Panc1 (cell line): ENCODE measurements around the gene ADARB1. TPM values are rescaled to one million over a fixed set of nuclear protein-coding genes. Genes with fewer than 3 reads are reported as not detected.

Experiments
- ATAC-seq: fragments of 200-7000 bp; cut with Tn5 transposase; 2 replicates; pipeline ENCODE4 v1.9.1; 2020; ENCODE audit warnings: mild to moderate bottlenecking, moderate library complexity
- BruUV-seq: library from RNA; stranded (reverse); fragments of 400-500 nt; replicated peaks from 2 replicates; lab custom pipeline; 2021; lab: Mats Ljungman, UMichigan
- CTCF ChIA-PET: fragments of 300-600 bp; sonication (Branson Sonifier 250); formaldehyde crosslinking; loops from one replicate; lab custom pipeline; 2022; ENCODE audit warnings: antibody characterized with exemption; lab: Charles Lee
- POLR2A ChIA-PET: fragments of 300-600 bp; sonication (Branson Sonifier 250); formaldehyde crosslinking; loops from one replicate; lab custom pipeline; 2022; ENCODE audit warnings: antibody characterized with exemption; lab: Charles Lee
- DNase-seq: peaks from one replicate; pipeline ENCODE4 v3.0.0-alpha.2; 2010; ENCODE audit warnings: low read depth, low spot score
- H3K27ac ChIP-seq: 2 replicates; pipeline ENCODE4 v1.5.1; 2011; ENCODE audit warnings: mild to moderate bottlenecking, low read length, inconsistent platforms
- H3K27me3 ChIP-seq: fragments of 200-500 bp; sonication (Bioruptor generic); 2 replicates; pipeline ENCODE4 v1.6.0; 2014; ENCODE audit warnings: low read length, inconsistent platforms; ENCODE audit not compliant: control insufficient read depth, insufficient read depth
- H3K36me3 ChIP-seq: fragments of 200-500 bp; sonication (Bioruptor generic); 2 replicates; pipeline ENCODE4 v1.5.1; 2014; ENCODE audit warnings: inconsistent platforms, mild to moderate bottlenecking, low read length, moderate library complexity; ENCODE audit not compliant: control insufficient read depth, insufficient read depth
- H3K4me1 ChIP-seq: 2 replicates; pipeline ENCODE4 v1.5.1; 2011; ENCODE audit warnings: inconsistent platforms, mild to moderate bottlenecking, low read length, moderate library complexity; ENCODE audit not compliant: control insufficient read depth, insufficient read depth
- H3K4me3 ChIP-seq, 2 experiments: 2 replicates each; pipeline ENCODE4 v1.5.1; 2011 to 2012; ENCODE audit warnings: low read depth in 2 of 2, low read length in 2 of 2, mild to moderate bottlenecking in 2 of 2, inconsistent platforms in 1 of 2, moderate library complexity in 1 of 2
- H3K9me3 ChIP-seq: fragments of 200-500 bp; sonication (Bioruptor generic); 2 replicates; pipeline ENCODE4 v1.5.1; 2014; ENCODE audit warnings: low read depth, mild to moderate bottlenecking, inconsistent platforms, low read length, moderate library complexity; ENCODE audit not compliant: control insufficient read depth, insufficient read depth
- CTCF ChIP-seq: fragments of 450-650 bp; IDR thresholded peaks from 2 replicates; pipeline ENCODE4 v1.5.1; 2017; ENCODE audit warnings: mild to moderate bottlenecking
- POLR2AphosphoS5 ChIP-seq: IDR thresholded peaks from 2 replicates; pipeline ENCODE4 v1.6.1; 2012; ENCODE audit warnings: mild to moderate bottlenecking, low read depth, low read length, moderate library complexity
- REST ChIP-seq, 2 experiments: IDR thresholded peaks; 2 replicates each; pipeline ENCODE4 v1.6.1; 2011 to 2012; ENCODE audit warnings: low read depth in 2 of 2, control low read depth in 1 of 2, low read length in 1 of 2, mild to moderate bottlenecking in 1 of 2, moderate library complexity in 1 of 2; ENCODE audit not compliant: insufficient read depth in 1 of 2
- SIN3A ChIP-seq: IDR thresholded peaks from 2 replicates; pipeline ENCODE4 v1.6.1; 2012; ENCODE audit warnings: low read depth, mild to moderate bottlenecking, low read length, moderate library complexity, borderline replicate concordance; ENCODE audit not compliant: insufficient read depth
- TCF7L2 ChIP-seq: IDR thresholded peaks from 2 replicates; pipeline ENCODE4 v1.6.1; 2011; ENCODE audit warnings: mild to moderate bottlenecking, low read depth, low read length, inconsistent platforms
- in situ Hi-C: cut with HindIII; loops from 2 replicates; pipeline ENCODE4 v1.10.0; 2016; ENCODE audit warnings: low sequenced_read_pairs, low pct_unique_long_range_greater_than_20kb
- intact Hi-C: fragments of 100-400 bp; cut with micrococcal nuclease; formaldehyde crosslinking; loops from one replicate; pipeline ENCODE4 v1.10.0; 2022; ENCODE audit not compliant: unreplicated experiment
- total RNA-seq: library from RNA; stranded (reverse); gene quantifications from one replicate; pipeline ENCODE4 v1.2.1, GENCODE V29; 2021; ENCODE audit not compliant: unreplicated experiment

The ADARB1 gene
- total RNA-seq, 1 experiment from 2014 or later = 15.0 TPM

GRCh38 chr21:45052960-45053359, 21.4 kb upstream of the ADARB1 start:
- no peaks in the 10 kb centered on the region for H3K27me3 ChIP-seq
- POLR2A ChIA-PET = no interaction called here
- H3K9me3 ChIP-seq = no peaks in the 10 kb centered on the region
- ATAC-seq = no peak
- intact Hi-C loops = no loop called here
- in situ Hi-C loops = no loop called here
- no TSS peak for BruUV-seq
- no peaks in the 10 kb centered on the region for H3K36me3 ChIP-seq
- H3K4me3 ChIP-seq = no peak overlapping the region
- no peaks in the 10 kb centered on the region for H3K4me1 ChIP-seq
- no peak for DNase-seq
- CTCF ChIA-PET = no interaction called here
- no peak overlapping the region for H3K27ac ChIP-seq
- TF ChIP-seq TCF7L2 (no peak), CTCF (no peak), POLR2AphosphoS5 (no peak), SIN3A (no peak)

- H3K36me3 ChIP-seq = no peaks in the 10 kb centered on the region
- BruUV-seq = no TSS peak
Observed at GRCh38 chr21:45053561-45054226, 20.7 kb upstream of the ADARB1 start.

More at GRCh38 chr21:45053561-45054226, 20.7 kb upstream of the ADARB1 start:
- TF ChIP-seq SIN3A (no peak), POLR2AphosphoS5 (no peak), TCF7L2 (no peak), CTCF (no peak), REST (IDR thresholded peaks at IDR 0.05; ENCODE audit: insufficient read depth in 1 of 2, low read depth in 2 of 2, low read length in 1 of 2) (no peak)
- Histone ChIP-seq H3K9me3 (no peaks in the 10 kb centered on the region), H3K4me1 (no peaks in the 10 kb centered on the region), H3K27me3 (no peaks in the 10 kb centered on the region), H3K4me3 (no peak overlapping the region), H3K27ac (no peak overlapping the region)
- DNase-seq = no peak
- CTCF ChIA-PET = no interaction called here
- intact Hi-C loops (no loop called here), in situ Hi-C loops (no loop called here)
- POLR2A ChIA-PET = no interaction called here
- ATAC-seq = no peak
